Activated CD4-positive, alpha-beta T cell treated with anti-CD3 and anti-CD28 coated beads, Interleukin-2, amount 10 ng/mL, durations not matched to agents 24 days and 14 days (primary cell): ENCODE measurements around the gene YPEL4. TPM values are rescaled to one million over a fixed set of nuclear protein-coding genes. Genes with fewer than 3 reads are reported as not detected.
"Not testable (repeated sequence)": the region's sequence is repeated elsewhere in the genome, so short reads cannot be mapped to it uniquely, and the experiment has no call there.

Source experiments
- DNase-seq: peaks from one replicate; pipeline ENCODE4 v3.0.0; 2022
- H3K27ac Mint-ChIP-seq: one replicate; pipeline ENCODE4 v1.8.0; 2022; ENCODE audit warnings: mild to moderate bottlenecking, mixed read lengths
- H3K27me3 Mint-ChIP-seq: one replicate; pipeline ENCODE4 v1.8.0; 2022; ENCODE audit warnings: mixed read lengths
- H3K36me3 Mint-ChIP-seq: one replicate; pipeline ENCODE4 v1.8.0; 2022; ENCODE audit warnings: low read depth, mild to moderate bottlenecking, mixed read lengths
- H3K4me1 Mint-ChIP-seq: one replicate; pipeline ENCODE4 v1.8.0; 2021; ENCODE audit warnings: mixed read lengths
- H3K4me3 Mint-ChIP-seq: one replicate; pipeline ENCODE4 v1.8.0; 2022; ENCODE audit warnings: mild to moderate bottlenecking, moderate library complexity, mixed read lengths
- H3K9me3 Mint-ChIP-seq: one replicate; pipeline ENCODE4 v1.8.0; 2021; ENCODE audit warnings: mixed read lengths
- intact Hi-C: fragments of 100-400 bp; cut with micrococcal nuclease; formaldehyde crosslinking; loops from one replicate; pipeline ENCODE4 v1.15.1; 2023
- total RNA-seq: library from RNA; stranded (reverse); gene quantifications from 2 replicates; pipeline ENCODE4 v1.2.3, GENCODE V29; 2022

The YPEL4 gene
- total RNA-seq, 1 donor from 2014 or later: 0.40 TPM

- H3K27me3 Mint-ChIP-seq: no peaks in the 10 kb centered on the region
- DNase-seq: no peak
- H3K4me1 Mint-ChIP-seq: peaks cover 12% of the 10 kb centered on the region
- no peaks in the 10 kb centered on the region for H3K9me3 Mint-ChIP-seq
- H3K4me3 Mint-ChIP-seq: no peak overlapping the region
- H3K36me3 Mint-ChIP-seq: peaks cover 35% of the 10 kb centered on the region
- intact Hi-C loops: loop anchor here (10.0 kb wide), 1 partner anchor 865 kb away; no protein-coding TSS in a partner anchor
- H3K27ac Mint-ChIP-seq: no peak overlapping the region
Observed at GRCh38 chr11:57659669-57660068, 10.0 kb upstream of the YPEL4 start.

GRCh38 chr11:57658023-57658361, 8.3 kb upstream of the YPEL4 start:
- DNase-seq: peak; percentile 67
- Mint-ChIP-seq H3K4me1 (peaks cover 15% of the 10 kb centered on the region), H3K27me3 (no peaks in the 10 kb centered on the region), H3K9me3 (no peaks in the 10 kb centered on the region), H3K27ac (peak overlapping the region; percentile 88), H3K4me3 (peak overlapping the region; percentile 86), H3K36me3 (peaks cover 33% of the 10 kb centered on the region)
- intact Hi-C loops: no loop called here

- DNase-seq: peak; percentile 100
- H3K27me3 Mint-ChIP-seq: no peaks in the 10 kb centered on the region
- no peaks in the 10 kb centered on the region for H3K9me3 Mint-ChIP-seq
- H3K36me3 Mint-ChIP-seq: peaks cover 28% of the 10 kb centered on the region
- intact Hi-C loops: loop anchor here (1.0 kb wide), 8 partner anchors 8 to 922 kb away; partner anchors contain the start of genes MED19, SELENOH, SLC43A3 and TIMM10
- peaks cover 18% of the 10 kb centered on the region for H3K4me1 Mint-ChIP-seq
- peak within 1 kb of the TSS; percentile 86 for H3K4me3 Mint-ChIP-seq
- H3K27ac Mint-ChIP-seq: peak within 1 kb of the TSS; percentile 88
Observed at GRCh38 chr11:57657194-57658022, 7.7 kb upstream of the YPEL4 start, which contains the start of gene CLP1. TSS of gene CLP1 (plus strand) at chr11:57657762. CDS start at chr11:57659477, 1,715 bp downstream.

- peak overlapping the region; percentile 88 for H3K27ac Mint-ChIP-seq
- H3K9me3 Mint-ChIP-seq: no peaks in the 10 kb centered on the region
- peaks cover 17% of the 10 kb centered on the region for H3K4me1 Mint-ChIP-seq
- no peaks in the 10 kb centered on the region for H3K27me3 Mint-ChIP-seq
- H3K4me3 Mint-ChIP-seq: peak overlapping the region; percentile 86
- DNase-seq: no peak
- intact Hi-C loops: loop anchor here (1.0 kb wide), 8 partner anchors 8 to 922 kb away; partner anchors contain the start of genes MED19, SELENOH, SLC43A3 and TIMM10
- peaks cover 24% of the 10 kb centered on the region for H3K36me3 Mint-ChIP-seq
Observed at GRCh38 chr11:57656885-57657193, 7.1 kb upstream of the YPEL4 start.

GRCh38 chr11:57653163-57653562, 3.5 kb upstream of the YPEL4 start:
- Mint-ChIP-seq H3K27ac (no peak overlapping the region), H3K9me3 (no peaks in the 10 kb centered on the region), H3K27me3 (peaks cover 8% of the 10 kb centered on the region), H3K36me3 (peaks cover 1% of the 10 kb centered on the region), H3K4me1 (peaks cover 35% of the 10 kb centered on the region), H3K4me3 (no peak overlapping the region)
- intact Hi-C loops: no loop called here
- no peak for DNase-seq

- intact Hi-C loops: no loop called here
- Mint-ChIP-seq H3K4me3 (peak overlapping the region; percentile 26), H3K27ac (peak overlapping the region; percentile 63), H3K4me1 (peaks cover 39% of the 10 kb centered on the region), H3K27me3 (peaks cover 13% of the 10 kb centered on the region), H3K36me3 (peaks cover under 1% of the 10 kb centered on the region), H3K9me3 (no peaks in the 10 kb centered on the region)
- DNase-seq: no peak
Observed at GRCh38 chr11:57652662-57653061, 3.0 kb upstream of the YPEL4 start.

- H3K4me3 Mint-ChIP-seq: peak overlapping the region; percentile 26
- peaks cover 17% of the 10 kb centered on the region for H3K27me3 Mint-ChIP-seq
- H3K36me3 Mint-ChIP-seq, intact Hi-C loops, H3K9me3 Mint-ChIP-seq: not testable (repeated sequence)
- peak overlapping the region; percentile 63 for H3K27ac Mint-ChIP-seq
- peaks cover 43% of the 10 kb centered on the region for H3K4me1 Mint-ChIP-seq
- peak; percentile 72 for DNase-seq
Observed at GRCh38 chr11:57652230-57652629, 2.5 kb upstream of the YPEL4 start.

- Mint-ChIP-seq H3K9me3 (no peaks in the 10 kb centered on the region), H3K36me3 (no peaks in the 10 kb centered on the region), H3K27me3 (peaks cover 25% of the 10 kb centered on the region), H3K4me1 (peaks cover 44% of the 10 kb centered on the region), H3K27ac (no peak overlapping the region), H3K4me3 (no peak overlapping the region)
- DNase-seq: no peak
- intact Hi-C loops: no loop called here
Observed at GRCh38 chr11:57651408-57651807, 1.7 kb upstream of the YPEL4 start.

- no peak overlapping the region for H3K4me3 Mint-ChIP-seq
- no peak overlapping the region for H3K27ac Mint-ChIP-seq
- H3K9me3 Mint-ChIP-seq: no peaks in the 10 kb centered on the region
- no peaks in the 10 kb centered on the region for H3K36me3 Mint-ChIP-seq
- no peak for DNase-seq
- H3K4me1 Mint-ChIP-seq: peaks cover 48% of the 10 kb centered on the region
- intact Hi-C loops: no loop called here
- peaks cover 32% of the 10 kb centered on the region for H3K27me3 Mint-ChIP-seq
Observed at GRCh38 chr11:57650739-57651090, 1.0 kb upstream of the YPEL4 start.

GRCh38 chr11:57648801-57649735, 644 bp downstream of the YPEL4 start:
- DNase-seq: peak; percentile 62
- Mint-ChIP-seq H3K36me3 (no peaks in the 10 kb centered on the region), H3K4me3 (peak overlapping the region; percentile 86), H3K27me3 (peaks cover 37% of the 10 kb centered on the region), H3K4me1 (peaks cover 53% of the 10 kb centered on the region), H3K27ac (peak overlapping the region; percentile 70), H3K9me3 (no peaks in the 10 kb centered on the region)
- intact Hi-C loops: loop anchor here (1.0 to 5.0 kb wide), 2 partner anchors 8 to 312 kb away; partner anchors contain the start of genes CLP1, P2RX3 and SSRP1

GRCh38 chr11:57647960-57648800, 1.5 kb downstream of the YPEL4 start:
- Mint-ChIP-seq H3K9me3 (no peaks in the 10 kb centered on the region), H3K4me3 (peak overlapping the region; percentile 86), H3K4me1 (peaks cover 52% of the 10 kb centered on the region), H3K27me3 (peaks cover 39% of the 10 kb centered on the region), H3K27ac (peak overlapping the region; percentile 70), H3K36me3 (no peaks in the 10 kb centered on the region)
- peak; percentile 61 for DNase-seq
- intact Hi-C loops: loop anchor here (5.0 kb wide), 1 partner anchor 311 kb away; the partner anchor contains the start of genes P2RX3 and SSRP1

GRCh38 chr11:57647372-57647771, 2.3 kb downstream of the YPEL4 start:
- peaks cover 46% of the 10 kb centered on the region for H3K4me1 Mint-ChIP-seq
- H3K27ac Mint-ChIP-seq: no peak overlapping the region
- DNase-seq: no peak
- H3K27me3 Mint-ChIP-seq: peaks cover 40% of the 10 kb centered on the region
- H3K9me3 Mint-ChIP-seq: no peaks in the 10 kb centered on the region
- H3K36me3 Mint-ChIP-seq: no peaks in the 10 kb centered on the region
- intact Hi-C loops: loop anchor here (5.0 kb wide), 1 partner anchor 310 kb away; the partner anchor contains the start of genes P2RX3 and SSRP1
- no peak overlapping the region for H3K4me3 Mint-ChIP-seq

GRCh38 chr11:57646799-57647303, 2.9 kb downstream of the YPEL4 start:
- intact Hi-C loops: loop anchor here (5.0 kb wide), 1 partner anchor 310 kb away; the partner anchor contains the start of genes P2RX3 and SSRP1
- H3K4me1 Mint-ChIP-seq: peaks cover 46% of the 10 kb centered on the region
- H3K36me3 Mint-ChIP-seq: no peaks in the 10 kb centered on the region
- no peak overlapping the region for H3K27ac Mint-ChIP-seq
- no peak for DNase-seq
- peaks cover 40% of the 10 kb centered on the region for H3K27me3 Mint-ChIP-seq
- no peak overlapping the region for H3K4me3 Mint-ChIP-seq
- no peaks in the 10 kb centered on the region for H3K9me3 Mint-ChIP-seq
